B cell (primary cell): ENCODE results near the gene MATN1. TPM values are rescaled to one million over a fixed set of nuclear protein-coding genes. Genes with fewer than 3 reads are reported as not detected.

ENCODE experiments used
- ATAC-seq: fragments of 200-7000 bp; cut with Tn5 transposase; one replicate; pipeline ENCODE4 v1.10.0; 2021; ENCODE audit warnings: low read depth, mild to moderate bottlenecking, moderate number of reproducible peaks, moderate library complexity
- CTCF ChIA-PET: fragments of 350-600 bp; sonication (Branson Sonifier 250); formaldehyde crosslinking; loops from one replicate; lab custom pipeline; 2021; ENCODE audit warnings: antibody characterized with exemption, inconsistent platforms; lab: Charles Lee
- POLR2A ChIA-PET: fragments of 350-600 bp; sonication (Branson Sonifier 250); formaldehyde crosslinking; loops from one replicate; lab custom pipeline; 2021; ENCODE audit warnings: antibody characterized with exemption; lab: Charles Lee
- DNase-seq: peaks from one replicate; pipeline ENCODE4 v3.0.0; 2013
- H2AFZ ChIP-seq: 2 replicates; pipeline ENCODE4 v1.6.1; 2012; ENCODE audit warnings: mild to moderate bottlenecking, low read depth, low read length; ENCODE audit not compliant: insufficient read depth, poor library complexity, severe bottlenecking
- H3K27ac ChIP-seq, 2 donors: 1 replicate in 1 of 2; 2 replicates in 1 of 2; pipeline ENCODE4 v1.5.1; 2012 to 2013; ENCODE audit warnings: low read length in 2 of 2, mild to moderate bottlenecking in 2 of 2, moderate library complexity in 1 of 2
- H3K27me3 ChIP-seq, 4 experiments: fragments of 200-600 bp in 1 of 4; sonication (generic) in 1 of 4; replicated peaks in 1 of 4; 1 replicate in 2 of 4; 2 replicates in 2 of 4; pipeline versions ENCODE4 v1.6.1 to v1.7.0; 2013 to 2016; ENCODE audit warnings: low read length in 3 of 4, mild to moderate bottlenecking in 2 of 4, mixed read lengths in 1 of 4, moderate library complexity in 1 of 4; ENCODE audit not compliant: insufficient read depth in 4 of 4, control insufficient read depth in 3 of 4; ENCODE audit errors: control extremely low read depth in 1 of 4
- H3K36me3 ChIP-seq, 2 experiments: replicated peaks in 1 of 2; 1 replicate in 1 of 2; 2 replicates in 1 of 2; pipeline versions ENCODE4 v1.6.1 to v1.7.1; 2013; ENCODE audit warnings: low read length in 1 of 2; ENCODE audit not compliant: insufficient read depth in 2 of 2, control insufficient read depth in 1 of 2; ENCODE audit errors: control extremely low read depth in 1 of 2, extremely low read depth in 1 of 2
- H3K4me1 ChIP-seq, 2 donors: fragments of 200-600 bp in 1 of 2; sonication (generic) in 1 of 2; 1 replicate in 1 of 2; 2 replicates in 1 of 2; pipeline versions ENCODE4 v1.5.1 to v1.6.1; 2013 to 2017; ENCODE audit warnings: low read length in 2 of 2; ENCODE audit not compliant: control insufficient read depth in 2 of 2, insufficient read depth in 2 of 2
- H3K4me2 ChIP-seq: replicated peaks from 2 replicates; pipeline ENCODE3; 2012; ENCODE audit warnings: mild to moderate bottlenecking, low read depth, low read length; ENCODE audit not compliant: poor library complexity, severe bottlenecking
- H3K4me3 ChIP-seq, 5 experiments: fragments of 200-600 bp in 1 of 5; sonication (generic) in 1 of 5; 1 replicate in 3 of 5; 2 replicates in 2 of 5; pipeline versions ENCODE4 v1.5.1 to v1.7.0; 2011 to 2016; ENCODE audit warnings: low read length in 4 of 5, mild to moderate bottlenecking in 4 of 5, low read depth in 2 of 5, control low read depth in 1 of 5, moderate library complexity in 1 of 5; ENCODE audit not compliant: insufficient read depth in 1 of 5; ENCODE audit errors: control extremely low read depth in 1 of 5, extremely low read depth in 1 of 5
- H3K79me2 ChIP-seq: fragments of 200-600 bp; sonication (generic); one replicate; pipeline ENCODE4 v1.6.0; 2016; ENCODE audit warnings: low read length; ENCODE audit not compliant: control insufficient read depth, insufficient read depth
- H3K9ac ChIP-seq: fragments of 200-600 bp; sonication (generic); 2 replicates; pipeline ENCODE4 v1.6.1; 2017; ENCODE audit warnings: mild to moderate bottlenecking, low read length, moderate library complexity
- H3K9me3 ChIP-seq, 3 donors: one replicate each; pipeline versions ENCODE4 v1.6.1 to v1.7.1; 2013; ENCODE audit warnings: low read length in 2 of 3; ENCODE audit not compliant: control insufficient read depth in 2 of 3, insufficient read depth in 1 of 3; ENCODE audit errors: control extremely low read depth in 1 of 3
- H4K20me1 ChIP-seq: 2 replicates; pipeline ENCODE4 v1.6.0; 2012; ENCODE audit warnings: mild to moderate bottlenecking, low read length; ENCODE audit not compliant: insufficient read depth, control insufficient read depth, poor library complexity, severe bottlenecking
- H3K27ac Mint-ChIP-seq: one replicate; pipeline ENCODE4 v1.8.0; 2021; ENCODE audit warnings: mixed read lengths
- H3K27me3 Mint-ChIP-seq: one replicate; pipeline ENCODE4 v1.8.0; 2021; ENCODE audit warnings: mixed read lengths
- H3K4me1 Mint-ChIP-seq: one replicate; pipeline ENCODE4 v1.8.0; 2021; ENCODE audit warnings: mixed read lengths
- H3K4me3 Mint-ChIP-seq: one replicate; pipeline ENCODE4 v1.8.0; 2021; ENCODE audit warnings: mixed read lengths
- H3K9me3 Mint-ChIP-seq: one replicate; pipeline ENCODE4 v1.8.0; 2022; ENCODE audit warnings: mixed read lengths; ENCODE audit not compliant: insufficient read depth
- EZH2 ChIP-seq: IDR thresholded peaks from 2 replicates; pipeline ENCODE4 v1.6.1; 2012; ENCODE audit warnings: borderline replicate concordance, low read depth, mild to moderate bottlenecking, moderate library complexity, low read length; ENCODE audit not compliant: insufficient read depth, poor library complexity, severe bottlenecking
- WGBS: methylation state at CpG from one replicate; pipeline ENCODE4 v1.1.5; 2013; ENCODE audit warnings: missing lambda C conversion rate; ENCODE audit not compliant: insufficient coverage; 5-methylcytosine and 5-hydroxymethylcytosine counted together
- intact Hi-C: fragments of 100-400 bp; cut with micrococcal nuclease; formaldehyde crosslinking; loops from one replicate; pipeline ENCODE4 v1.10.0; 2022
- polyA plus RNA-seq: library from polyadenylated mRNA; depleted of rRNA; stranded (reverse); fragments of >200 nt; gene quantifications from 2 replicates; pipeline ENCODE4 v1.2.3, GENCODE V29; 2012
- total RNA-seq, 2 donors: library from RNA; stranded (reverse); fragments of 120-200 nt in 1 of 2; gene quantifications; 1 replicate in 1 of 2; 2 replicates in 1 of 2; pipeline versions ENCODE4 v1.2.3 to v1.2.4, GENCODE V29; 2013 to 2022
- TF ChIP-seq, protein P1 (sequence below): fragments of 200-600 bp; IDR thresholded peaks from one replicate; pipeline ENCODE4 v1.8.0; 2022; ENCODE audit warnings: antibody characterized with exemption, mild to moderate bottlenecking

MATN1 gene
- total and polyA plus RNA-seq, 2 donors (not counting 1 experiment from before 2014, with no cell fraction given): 2.5 to 3.2 TPM

DNA sequence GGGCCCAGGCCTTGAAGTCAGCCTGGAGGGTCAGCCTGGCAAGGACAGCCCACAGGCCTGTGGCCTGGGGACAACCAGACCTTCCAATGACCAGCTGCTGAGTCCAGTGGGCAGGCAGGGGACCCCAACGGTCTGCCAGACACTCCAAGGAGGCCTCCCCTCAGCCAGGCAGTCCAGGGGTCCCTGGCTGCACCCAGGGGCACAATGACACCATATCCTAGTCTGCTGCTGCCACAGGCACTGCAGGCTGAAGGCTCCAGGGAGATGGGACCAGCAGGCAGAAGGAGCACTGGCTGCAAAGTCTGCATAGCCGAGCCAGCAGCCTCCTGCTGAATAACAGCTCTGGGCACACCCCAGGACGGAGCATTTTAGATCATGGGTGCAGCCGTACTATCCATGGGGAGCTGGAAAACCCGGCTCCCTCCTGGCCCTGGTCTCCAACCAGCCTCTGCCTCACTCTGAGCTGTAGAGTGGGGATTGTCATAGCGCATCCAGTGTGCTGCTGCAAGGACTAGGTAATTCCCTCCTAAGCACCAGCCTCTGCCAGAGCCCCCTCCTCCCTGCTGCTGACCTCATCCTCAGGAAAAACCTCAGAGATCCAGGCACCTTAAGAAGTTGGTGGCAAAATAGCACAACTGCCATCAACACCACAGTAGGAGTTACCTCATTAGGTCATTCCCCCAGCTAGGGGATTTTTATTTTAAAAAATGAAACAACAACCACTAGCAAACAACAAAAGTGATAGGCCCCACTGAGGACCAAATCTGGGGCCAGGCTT is 39.0 kb upstream of the MATN1 start:
- DNase-seq (peak; percentile 71), ATAC-seq (peak; percentile 56)
- peaks cover 86% of the 10 kb centered on the region for H3K4me1 Mint-ChIP-seq
- peak overlapping the region; percentile 95 for H3K27ac Mint-ChIP-seq
- no peaks in the 10 kb centered on the region for H3K36me3 ChIP-seq
- peaks cover 68 to 78% of the 10 kb centered on the region in 2 donors for H3K4me1 ChIP-seq
- CTCF ChIA-PET: interaction anchor here (0.6 to 27.3 kb wide), 6 partner anchors 8 to 817 kb away, joined by 3 to 769 read pairs (median 6); partner anchors contain the start of gene MATN1
- H3K9ac ChIP-seq: peak overlapping the region; percentile 98
- POLR2A ChIA-PET: interaction anchor here (0.7 to 4.7 kb wide), 9 partner anchors 8 to 44 kb away, joined by 4 to 40 read pairs (median 7); no protein-coding TSS in a partner anchor
- no peak overlapping the region for H3K4me3 ChIP-seq
- H3K79me2 ChIP-seq: peaks cover 46% of the 10 kb centered on the region
- H3K27me3 Mint-ChIP-seq: no peaks in the 10 kb centered on the region
- intact Hi-C loops: loop anchor here (1.0 to 2.0 kb wide), 2 partner anchors 11 to 18 kb away; no protein-coding TSS in a partner anchor
- no peak for TF ChIP-seq EZH2
- TF ChIP-seq, protein P1, sequence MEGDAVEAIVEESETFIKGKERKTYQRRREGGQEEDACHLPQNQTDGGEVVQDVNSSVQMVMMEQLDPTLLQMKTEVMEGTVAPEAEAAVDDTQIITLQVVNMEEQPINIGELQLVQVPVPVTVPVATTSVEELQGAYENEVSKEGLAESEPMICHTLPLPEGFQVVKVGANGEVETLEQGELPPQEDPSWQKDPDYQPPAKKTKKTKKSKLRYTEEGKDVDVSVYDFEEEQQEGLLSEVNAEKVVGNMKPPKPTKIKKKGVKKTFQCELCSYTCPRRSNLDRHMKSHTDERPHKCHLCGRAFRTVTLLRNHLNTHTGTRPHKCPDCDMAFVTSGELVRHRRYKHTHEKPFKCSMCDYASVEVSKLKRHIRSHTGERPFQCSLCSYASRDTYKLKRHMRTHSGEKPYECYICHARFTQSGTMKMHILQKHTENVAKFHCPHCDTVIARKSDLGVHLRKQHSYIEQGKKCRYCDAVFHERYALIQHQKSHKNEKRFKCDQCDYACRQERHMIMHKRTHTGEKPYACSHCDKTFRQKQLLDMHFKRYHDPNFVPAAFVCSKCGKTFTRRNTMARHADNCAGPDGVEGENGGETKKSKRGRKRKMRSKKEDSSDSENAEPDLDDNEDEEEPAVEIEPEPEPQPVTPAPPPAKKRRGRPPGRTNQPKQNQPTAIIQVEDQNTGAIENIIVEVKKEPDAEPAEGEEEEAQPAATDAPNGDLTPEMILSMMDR: no peak
- H3K4me2 ChIP-seq: peak overlapping the region; percentile 94
- no peaks in the 10 kb centered on the region for H3K27me3 ChIP-seq
- peaks cover 1% of the 10 kb centered on the region for H4K20me1 ChIP-seq
- 94% methylated on average over 5 of the region's 6 CpGs for WGBS
- H3K27ac ChIP-seq: peak overlapping the region; percentile 82 to 98
- peak overlapping the region; percentile 92 for H3K4me3 Mint-ChIP-seq
- no peaks in the 10 kb centered on the region for H3K9me3 Mint-ChIP-seq
- no peaks in the 10 kb centered on the region for H3K9me3 ChIP-seq
- peak overlapping the region; percentile 34 for H2AFZ ChIP-seq
